Brain pericyte (primary cell): ENCODE measurements around the gene FAF1.

Source experiments
- DNase-seq: peaks from one replicate; pipeline ENCODE4 v3.0.0-alpha.2; 2012; ENCODE audit warnings: low read depth, low spot score

Gene FAF1

DNA sequence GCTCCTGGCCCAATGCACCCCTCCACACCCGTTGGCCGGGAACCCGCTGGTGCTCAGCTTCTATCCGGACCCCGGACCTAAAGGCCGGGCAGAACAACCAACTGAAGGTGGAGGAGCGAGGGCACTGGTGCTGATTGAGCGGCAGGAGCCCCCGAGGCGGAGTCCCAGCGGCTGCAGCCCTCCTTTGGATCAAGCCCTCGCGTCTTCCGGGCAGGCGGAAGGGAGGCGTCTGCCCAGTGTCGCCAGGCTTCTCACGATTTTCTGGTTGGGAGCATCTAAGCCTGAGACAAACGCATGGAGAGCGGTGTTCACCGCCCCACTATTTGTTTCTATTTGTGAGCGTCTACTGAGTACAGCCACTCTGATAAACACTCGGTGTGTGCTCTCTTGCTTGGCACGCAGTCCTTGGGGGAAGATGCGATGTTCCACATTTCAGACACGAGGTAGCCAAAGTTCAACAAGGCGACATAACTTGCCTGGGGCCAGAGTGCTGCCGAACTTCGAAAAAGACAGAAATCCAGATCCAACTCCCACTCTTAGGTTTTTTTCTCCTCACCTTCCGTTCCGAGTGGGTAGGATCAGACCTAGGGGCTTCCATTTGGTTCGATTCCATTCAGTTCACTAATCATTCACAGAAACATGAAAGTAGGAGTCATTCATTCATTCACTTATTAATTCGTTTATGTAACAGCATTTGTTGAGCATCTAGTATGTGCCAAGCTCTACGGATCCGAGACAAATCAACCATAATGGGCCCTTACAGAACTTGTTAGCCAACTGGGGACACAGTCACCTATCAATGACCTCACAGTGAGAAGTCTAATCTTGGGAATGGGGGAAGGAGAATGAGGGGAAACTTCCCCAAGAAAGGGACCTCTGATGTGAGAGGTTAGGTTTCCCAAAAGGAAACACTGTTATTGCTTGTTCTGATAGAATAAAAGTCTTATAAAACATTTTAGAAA, 532.0 kb downstream of the FAF1 start:
- no peak for DNase-seq

- no peak for DNase-seq
Measured at GRCh38 chr1:50427086-50427817, 532.8 kb downstream of the FAF1 start.

GRCh38 chr1:50426702-50427085, 533.4 kb downstream of the FAF1 start:
- DNase-seq = no peak

- DNase-seq = no peak
Measured at GRCh38 chr1:50426108-50426700, 533.9 kb downstream of the FAF1 start.

- no peak for DNase-seq
Measured at GRCh38 chr1:50425376-50426107, 534.5 kb downstream of the FAF1 start.

DNA sequence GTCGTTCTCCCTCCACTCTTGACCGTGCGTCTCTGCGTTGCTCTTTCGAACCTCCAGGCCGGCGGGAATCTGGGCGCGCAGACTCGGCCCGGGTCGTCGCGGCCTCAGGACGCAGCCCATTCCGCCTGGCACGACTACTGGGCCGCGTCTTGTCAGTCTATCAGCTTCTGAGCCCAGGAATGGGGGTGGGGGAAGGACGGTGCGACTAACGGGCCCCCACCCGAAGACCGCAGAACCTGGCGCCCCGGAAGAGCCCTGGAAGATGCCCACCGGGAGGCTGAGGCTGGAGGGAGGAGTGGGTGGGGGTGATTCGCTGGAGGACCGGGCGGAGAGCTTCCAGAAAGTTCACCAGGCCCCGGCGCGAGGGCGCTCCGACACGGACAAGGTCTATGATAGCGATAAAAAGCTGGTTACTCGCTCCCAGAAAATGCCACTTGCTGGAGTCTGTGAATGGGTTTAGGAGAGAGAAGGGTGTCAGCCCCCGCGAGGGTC, 535.1 kb downstream of the FAF1 start:
- DNase-seq = no peak

DNA sequence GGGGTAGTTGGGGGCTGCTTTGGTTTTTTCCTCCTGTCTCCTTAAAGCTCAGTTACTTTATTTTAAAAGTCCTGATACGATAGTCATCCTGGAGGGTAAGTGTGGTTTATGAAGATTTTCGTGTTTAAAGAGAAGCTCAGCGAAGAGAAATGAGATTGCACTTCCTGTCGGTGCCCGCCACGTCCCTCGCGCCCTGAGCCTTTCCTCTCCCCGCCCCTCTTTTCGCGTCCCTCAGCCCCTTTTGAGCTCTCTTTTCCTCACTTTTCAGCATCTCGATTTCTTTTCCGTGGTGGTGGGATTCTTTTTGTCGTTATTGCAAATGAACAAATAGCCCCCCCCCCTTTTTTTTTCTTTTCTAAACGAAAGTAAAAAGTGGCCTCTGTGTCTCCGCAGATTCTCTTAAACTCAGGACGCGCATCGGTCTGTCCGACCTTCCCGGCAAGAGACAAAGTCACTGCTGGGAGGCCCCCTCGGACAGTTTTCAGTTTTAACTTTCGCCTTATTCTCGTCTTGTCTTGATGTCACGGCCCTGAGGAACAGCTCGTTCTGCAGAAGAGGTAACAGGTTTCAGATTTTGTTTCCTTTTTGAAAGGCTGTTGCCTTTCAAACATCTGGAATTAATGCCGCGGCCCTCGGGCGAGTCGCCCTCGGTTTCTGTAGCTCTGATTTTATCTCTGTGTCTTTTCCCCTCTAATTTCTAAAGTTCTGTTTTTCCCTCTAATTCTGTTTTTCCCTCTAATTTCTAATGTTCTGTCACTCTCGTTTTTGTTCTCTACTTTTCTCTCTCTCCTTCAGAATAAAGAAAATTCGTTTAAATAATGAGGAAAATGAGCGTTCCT, 535.8 kb downstream of the FAF1 start:
- DNase-seq = no peak

GRCh38 chr1:50423670-50424000, 536.4 kb downstream of the FAF1 start:
- no peak for DNase-seq

DNA sequence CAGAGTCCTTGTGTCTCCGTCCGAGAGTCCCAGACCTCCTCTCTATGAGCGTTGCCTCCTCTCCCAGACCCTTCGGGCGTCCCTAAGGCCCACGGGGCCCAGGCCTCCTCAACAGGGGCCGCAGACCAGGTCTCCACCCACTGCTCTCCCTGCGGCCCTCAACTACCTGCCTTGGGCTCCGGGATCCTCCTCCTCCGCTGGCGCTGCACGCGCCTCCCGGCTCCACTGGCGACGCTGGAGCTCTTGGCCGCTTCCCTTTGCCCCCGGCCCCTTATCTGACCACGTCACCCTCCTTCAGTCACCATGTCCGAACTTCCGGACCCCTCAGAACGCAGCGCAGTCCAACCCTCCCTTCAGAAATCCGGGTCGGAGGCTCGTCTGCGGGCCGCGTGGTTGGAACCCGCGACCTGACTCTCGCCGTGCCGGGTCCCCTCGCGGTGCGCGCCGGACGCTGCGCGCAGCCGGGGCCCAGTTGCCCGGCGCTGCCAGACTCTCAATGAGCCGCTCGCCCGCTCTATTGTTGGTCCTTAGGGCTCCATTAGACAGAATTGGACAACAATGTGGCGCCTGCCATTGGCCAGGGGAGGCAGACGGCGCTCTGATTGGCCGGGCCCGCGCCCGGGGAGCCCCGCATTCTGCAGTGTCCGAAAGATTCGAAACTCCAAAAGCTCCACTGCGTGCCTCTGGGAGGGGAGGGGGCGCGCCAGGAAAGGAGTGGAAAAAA, 537.0 kb downstream of the FAF1 start, which contains the start of gene DMRTA2:
Gene DMRTA2, minus strand, starts transcription at position 498 of the 724 bp plus-strand sequence. CDS start 1,907 bp downstream, outside the sequence.
- no peak for DNase-seq

- no peak for DNase-seq
Measured at GRCh38 chr1:50422675-50422945, 537.5 kb downstream of the FAF1 start.

- DNase-seq = no peak
Measured at GRCh38 chr1:50421768-50422674, 538.0 kb downstream of the FAF1 start.

- DNase-seq = no peak
Measured at GRCh38 chr1:50421366-50421748, 538.7 kb downstream of the FAF1 start.

DNA sequence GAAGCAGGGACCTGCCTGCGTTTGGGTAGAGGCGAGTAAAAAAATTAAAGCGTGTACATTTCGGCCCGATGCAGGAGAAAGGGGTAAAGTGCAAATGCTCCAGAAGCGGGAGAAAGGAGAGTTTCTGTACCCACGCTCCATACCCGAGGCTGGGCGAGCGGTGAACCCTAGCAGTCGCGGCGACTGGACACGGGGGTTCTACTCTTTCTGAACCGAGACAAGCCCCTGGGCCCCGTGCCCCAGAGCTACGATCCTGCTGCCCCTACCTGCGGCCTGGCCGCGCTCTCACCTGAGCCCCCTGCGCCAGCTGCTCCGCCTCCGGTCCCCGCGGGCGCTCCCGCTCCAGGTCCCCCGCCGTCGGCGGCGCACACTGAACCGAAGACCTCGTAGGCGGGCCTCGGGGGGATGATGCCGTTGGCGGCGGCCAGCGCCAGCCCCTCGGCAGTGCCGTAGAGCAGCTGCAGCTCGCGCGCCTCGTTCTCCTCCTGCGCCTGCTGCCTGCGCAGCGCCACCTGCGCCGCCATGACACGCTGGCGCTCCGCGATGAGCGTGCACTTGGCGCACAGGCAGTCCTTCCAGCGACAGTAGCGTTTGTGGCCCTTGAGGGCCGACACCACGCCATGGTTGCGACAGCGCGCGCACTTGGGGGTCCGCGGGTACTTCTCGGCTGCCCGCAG, 539.2 kb downstream of the FAF1 start:
- DNase-seq = no peak

- DNase-seq = no peak
Measured at GRCh38 chr1:50419907-50420677, 540.0 kb downstream of the FAF1 start.

- no peak for DNase-seq
Measured at GRCh38 chr1:50419192-50419906, 540.7 kb downstream of the FAF1 start.

GRCh38 chr1:50418600-50419109, 541.4 kb downstream of the FAF1 start:
- DNase-seq = no peak
